Measurements from ENCODE around the gene NEK1. TPM values are rescaled to one million over a fixed set of nuclear protein-coding genes. Genes with fewer than 3 reads are reported as not detected.

Gene NEK1
- total and polyA plus RNA-seq, 2 of the 8 experiments (the other 6 are each of a cell fraction or from before 2014, with no cell fraction given) = 3.9 to 11.7 TPM

DNA sequence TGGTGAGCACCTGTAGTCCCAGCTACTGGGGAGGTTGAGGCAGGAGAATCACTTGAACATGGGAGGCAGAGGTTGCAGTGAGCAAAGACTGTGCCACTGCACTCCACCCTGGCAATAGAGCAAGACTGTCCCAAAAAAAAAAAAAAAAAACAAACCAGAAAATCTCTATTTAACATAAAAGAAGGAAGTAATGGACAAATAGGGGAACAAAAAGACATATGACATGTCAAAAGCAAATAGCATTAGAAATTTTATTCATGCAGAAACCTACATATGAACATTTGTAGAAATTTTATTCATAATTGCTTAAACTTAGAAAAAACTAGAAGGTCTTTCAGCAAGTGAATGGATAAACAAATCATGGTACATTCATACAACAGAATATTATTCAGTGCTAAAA lies 244.6 kb downstream of the NEK1 start:
- H3K27ac ChIP-seq (ENCODE audit: low read depth, low read length) = no peak overlapping the region
- H2AFZ ChIP-seq (ENCODE audit: low read length) = no peak overlapping the region
- H2BK12ac ChIP-seq (ENCODE audit: low read depth, low read length) = no peak overlapping the region
- no peak overlapping the region for H3K18ac ChIP-seq (ENCODE audit: extremely low read depth, low read length)
- no peak overlapping the region for H4K5ac ChIP-seq (ENCODE audit: insufficient read length, low read depth, low read length)
- H2AK5ac ChIP-seq (ENCODE audit: low read depth, low read length) = no peak overlapping the region
- no peaks in the 10 kb centered on the region for H4K20me1 ChIP-seq (replicated peaks in 1 of 2; ENCODE audit: control insufficient read depth in 1 of 2, insufficient read depth in 2 of 2, low read length in 2 of 2)
- H2BK20ac ChIP-seq (ENCODE audit: low read length) = no peak overlapping the region
- DNase-seq (ENCODE audit: low read depth in 1 of 2, low spot score in 2 of 2) (no peak), FAIRE-seq (no peak)
- H3K56ac ChIP-seq (replicated peaks; ENCODE audit: insufficient read length, low read depth, low read length) = no peak overlapping the region
- no peak overlapping the region for H2BK120ac ChIP-seq (replicated peaks; ENCODE audit: low read depth, low read length)
- H3K36me3 ChIP-seq (ENCODE audit: control insufficient read depth in 2 of 4, insufficient read depth in 4 of 4, low read length in 3 of 4) = no peaks in the 10 kb centered on the region
- no peak overlapping the region for H3K4ac ChIP-seq (replicated peaks; ENCODE audit: insufficient read length, low read depth, low read length)
- H3K79me1 ChIP-seq (ENCODE audit: low read depth, low read length) = no peaks in the 10 kb centered on the region
- no peak overlapping the region for H4K8ac ChIP-seq (ENCODE audit: extremely low read depth, insufficient read depth, low read length)
- no peak overlapping the region for H2BK15ac ChIP-seq (ENCODE audit: low read length)
- H3K23ac ChIP-seq (ENCODE audit: insufficient read length) = no peak overlapping the region
- H3K4me3 ChIP-seq (ENCODE audit: extremely low read depth in 1 of 4, insufficient read depth in 2 of 4, low read depth in 3 of 4, low read length in 4 of 4) = no peak overlapping the region
- H3K9ac ChIP-seq (replicated peaks in 1 of 4; ENCODE audit: extremely low read depth in 1 of 4, low read depth in 3 of 4, low read length in 3 of 4) = no peak overlapping the region
- no peaks in the 10 kb centered on the region for H3K4me1 ChIP-seq (replicated peaks in 1 of 4; ENCODE audit: control insufficient read depth in 3 of 4, insufficient read depth in 4 of 4, low read length in 3 of 4)
- no peaks in the 10 kb centered on the region for H3K27me3 ChIP-seq (replicated peaks in 1 of 4; ENCODE audit: control insufficient read depth in 3 of 4, extremely low read depth in 1 of 4, insufficient read depth in 3 of 4, low read length in 3 of 4)
- POLR2A ChIA-PET (ENCODE audit: partially characterized antibody) = no interaction called here
- CTCF ChIA-PET (ENCODE audit: partially characterized antibody) = interaction anchor here (1.4 kb wide), 1 partner anchor 118 kb away, joined by 3 read pairs; no protein-coding TSS in a partner anchor
- H3K4me2 ChIP-seq (ENCODE audit: insufficient read depth in 1 of 2, low read depth in 2 of 2, low read length in 2 of 2) = no peak overlapping the region
- no peak overlapping the region for H2BK5ac ChIP-seq (ENCODE audit: low read depth, low read length)
- H4K91ac ChIP-seq (replicated peaks; ENCODE audit: insufficient read length, low read length) = no peak overlapping the region
- no peaks in the 10 kb centered on the region for H3K23me2 ChIP-seq (ENCODE audit: low read depth, low read length)
- H3K79me2 ChIP-seq (ENCODE audit: control insufficient read depth in 1 of 2, insufficient read depth in 2 of 2, low read length in 2 of 2) = no peaks in the 10 kb centered on the region
- no peak overlapping the region for H3K14ac ChIP-seq (ENCODE audit: insufficient read length)
- peaks cover 0 to 2% of the 10 kb centered on the region in 2 experiments; a peak in 1 of 4 replicates for H3K9me3 ChIP-seq (ENCODE audit: insufficient read depth in 2 of 2, low read depth in 1 of 2, low read length in 1 of 2)
- TF ChIP-seq, protein P1, sequence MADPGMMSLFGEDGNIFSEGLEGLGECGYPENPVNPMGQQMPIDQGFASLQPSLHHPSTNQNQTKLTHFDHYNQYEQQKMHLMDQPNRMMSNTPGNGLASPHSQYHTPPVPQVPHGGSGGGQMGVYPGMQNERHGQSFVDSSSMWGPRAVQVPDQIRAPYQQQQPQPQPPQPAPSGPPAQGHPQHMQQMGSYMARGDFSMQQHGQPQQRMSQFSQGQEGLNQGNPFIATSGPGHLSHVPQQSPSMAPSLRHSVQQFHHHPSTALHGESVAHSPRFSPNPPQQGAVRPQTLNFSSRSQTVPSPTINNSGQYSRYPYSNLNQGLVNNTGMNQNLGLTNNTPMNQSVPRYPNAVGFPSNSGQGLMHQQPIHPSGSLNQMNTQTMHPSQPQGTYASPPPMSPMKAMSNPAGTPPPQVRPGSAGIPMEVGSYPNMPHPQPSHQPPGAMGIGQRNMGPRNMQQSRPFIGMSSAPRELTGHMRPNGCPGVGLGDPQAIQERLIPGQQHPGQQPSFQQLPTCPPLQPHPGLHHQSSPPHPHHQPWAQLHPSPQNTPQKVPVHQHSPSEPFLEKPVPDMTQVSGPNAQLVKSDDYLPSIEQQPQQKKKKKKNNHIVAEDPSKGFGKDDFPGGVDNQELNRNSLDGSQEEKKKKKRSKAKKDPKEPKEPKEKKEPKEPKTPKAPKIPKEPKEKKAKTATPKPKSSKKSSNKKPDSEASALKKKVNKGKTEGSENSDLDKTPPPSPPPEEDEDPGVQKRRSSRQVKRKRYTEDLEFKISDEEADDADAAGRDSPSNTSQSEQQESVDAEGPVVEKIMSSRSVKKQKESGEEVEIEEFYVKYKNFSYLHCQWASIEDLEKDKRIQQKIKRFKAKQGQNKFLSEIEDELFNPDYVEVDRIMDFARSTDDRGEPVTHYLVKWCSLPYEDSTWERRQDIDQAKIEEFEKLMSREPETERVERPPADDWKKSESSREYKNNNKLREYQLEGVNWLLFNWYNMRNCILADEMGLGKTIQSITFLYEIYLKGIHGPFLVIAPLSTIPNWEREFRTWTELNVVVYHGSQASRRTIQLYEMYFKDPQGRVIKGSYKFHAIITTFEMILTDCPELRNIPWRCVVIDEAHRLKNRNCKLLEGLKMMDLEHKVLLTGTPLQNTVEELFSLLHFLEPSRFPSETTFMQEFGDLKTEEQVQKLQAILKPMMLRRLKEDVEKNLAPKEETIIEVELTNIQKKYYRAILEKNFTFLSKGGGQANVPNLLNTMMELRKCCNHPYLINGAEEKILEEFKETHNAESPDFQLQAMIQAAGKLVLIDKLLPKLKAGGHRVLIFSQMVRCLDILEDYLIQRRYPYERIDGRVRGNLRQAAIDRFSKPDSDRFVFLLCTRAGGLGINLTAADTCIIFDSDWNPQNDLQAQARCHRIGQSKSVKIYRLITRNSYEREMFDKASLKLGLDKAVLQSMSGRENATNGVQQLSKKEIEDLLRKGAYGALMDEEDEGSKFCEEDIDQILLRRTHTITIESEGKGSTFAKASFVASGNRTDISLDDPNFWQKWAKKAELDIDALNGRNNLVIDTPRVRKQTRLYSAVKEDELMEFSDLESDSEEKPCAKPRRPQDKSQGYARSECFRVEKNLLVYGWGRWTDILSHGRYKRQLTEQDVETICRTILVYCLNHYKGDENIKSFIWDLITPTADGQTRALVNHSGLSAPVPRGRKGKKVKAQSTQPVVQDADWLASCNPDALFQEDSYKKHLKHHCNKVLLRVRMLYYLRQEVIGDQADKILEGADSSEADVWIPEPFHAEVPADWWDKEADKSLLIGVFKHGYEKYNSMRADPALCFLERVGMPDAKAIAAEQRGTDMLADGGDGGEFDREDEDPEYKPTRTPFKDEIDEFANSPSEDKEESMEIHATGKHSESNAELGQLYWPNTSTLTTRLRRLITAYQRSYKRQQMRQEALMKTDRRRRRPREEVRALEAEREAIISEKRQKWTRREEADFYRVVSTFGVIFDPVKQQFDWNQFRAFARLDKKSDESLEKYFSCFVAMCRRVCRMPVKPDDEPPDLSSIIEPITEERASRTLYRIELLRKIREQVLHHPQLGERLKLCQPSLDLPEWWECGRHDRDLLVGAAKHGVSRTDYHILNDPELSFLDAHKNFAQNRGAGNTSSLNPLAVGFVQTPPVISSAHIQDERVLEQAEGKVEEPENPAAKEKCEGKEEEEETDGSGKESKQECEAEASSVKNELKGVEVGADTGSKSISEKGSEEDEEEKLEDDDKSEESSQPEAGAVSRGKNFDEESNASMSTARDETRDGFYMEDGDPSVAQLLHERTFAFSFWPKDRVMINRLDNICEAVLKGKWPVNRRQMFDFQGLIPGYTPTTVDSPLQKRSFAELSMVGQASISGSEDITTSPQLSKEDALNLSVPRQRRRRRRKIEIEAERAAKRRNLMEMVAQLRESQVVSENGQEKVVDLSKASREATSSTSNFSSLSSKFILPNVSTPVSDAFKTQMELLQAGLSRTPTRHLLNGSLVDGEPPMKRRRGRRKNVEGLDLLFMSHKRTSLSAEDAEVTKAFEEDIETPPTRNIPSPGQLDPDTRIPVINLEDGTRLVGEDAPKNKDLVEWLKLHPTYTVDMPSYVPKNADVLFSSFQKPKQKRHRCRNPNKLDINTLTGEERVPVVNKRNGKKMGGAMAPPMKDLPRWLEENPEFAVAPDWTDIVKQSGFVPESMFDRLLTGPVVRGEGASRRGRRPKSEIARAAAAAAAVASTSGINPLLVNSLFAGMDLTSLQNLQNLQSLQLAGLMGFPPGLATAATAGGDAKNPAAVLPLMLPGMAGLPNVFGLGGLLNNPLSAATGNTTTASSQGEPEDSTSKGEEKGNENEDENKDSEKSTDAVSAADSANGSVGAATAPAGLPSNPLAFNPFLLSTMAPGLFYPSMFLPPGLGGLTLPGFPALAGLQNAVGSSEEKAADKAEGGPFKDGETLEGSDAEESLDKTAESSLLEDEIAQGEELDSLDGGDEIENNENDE (IDR thresholded peaks at IDR 0.05; ENCODE audit: insufficient replicate concordance, low read length) = no peak
